ENCODE data around the gene TMEM81.

The TMEM81 gene

DNA sequence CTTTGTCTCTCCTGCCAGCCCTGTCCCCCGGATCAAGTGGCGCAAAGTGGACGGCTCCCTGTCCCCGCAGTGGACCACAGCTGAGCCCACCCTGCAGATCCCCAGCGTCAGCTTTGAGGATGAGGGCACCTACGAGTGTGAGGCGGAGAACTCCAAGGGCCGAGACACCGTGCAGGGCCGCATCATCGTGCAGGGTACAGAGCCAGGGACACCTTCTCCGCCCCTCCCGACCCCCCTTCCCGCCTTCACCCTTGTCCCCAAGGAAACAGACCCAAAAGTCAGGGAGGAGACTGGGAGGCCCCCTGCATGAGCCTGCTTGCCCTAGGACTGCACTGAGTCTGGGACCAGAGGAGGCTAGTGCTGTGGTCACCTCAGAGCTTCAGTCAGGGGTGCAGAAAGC, 23.0 kb downstream of the TMEM81 start:
- TF ChIP-seq, protein P1, sequence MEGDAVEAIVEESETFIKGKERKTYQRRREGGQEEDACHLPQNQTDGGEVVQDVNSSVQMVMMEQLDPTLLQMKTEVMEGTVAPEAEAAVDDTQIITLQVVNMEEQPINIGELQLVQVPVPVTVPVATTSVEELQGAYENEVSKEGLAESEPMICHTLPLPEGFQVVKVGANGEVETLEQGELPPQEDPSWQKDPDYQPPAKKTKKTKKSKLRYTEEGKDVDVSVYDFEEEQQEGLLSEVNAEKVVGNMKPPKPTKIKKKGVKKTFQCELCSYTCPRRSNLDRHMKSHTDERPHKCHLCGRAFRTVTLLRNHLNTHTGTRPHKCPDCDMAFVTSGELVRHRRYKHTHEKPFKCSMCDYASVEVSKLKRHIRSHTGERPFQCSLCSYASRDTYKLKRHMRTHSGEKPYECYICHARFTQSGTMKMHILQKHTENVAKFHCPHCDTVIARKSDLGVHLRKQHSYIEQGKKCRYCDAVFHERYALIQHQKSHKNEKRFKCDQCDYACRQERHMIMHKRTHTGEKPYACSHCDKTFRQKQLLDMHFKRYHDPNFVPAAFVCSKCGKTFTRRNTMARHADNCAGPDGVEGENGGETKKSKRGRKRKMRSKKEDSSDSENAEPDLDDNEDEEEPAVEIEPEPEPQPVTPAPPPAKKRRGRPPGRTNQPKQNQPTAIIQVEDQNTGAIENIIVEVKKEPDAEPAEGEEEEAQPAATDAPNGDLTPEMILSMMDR (conservative IDR thresholded peaks at IDR 0.05), result no peak
- no peak for TF ChIP-seq ZFX (IDR thresholded peaks at IDR 0.05)
- no peak overlapping the region for H3K27ac ChIP-seq

DNA sequence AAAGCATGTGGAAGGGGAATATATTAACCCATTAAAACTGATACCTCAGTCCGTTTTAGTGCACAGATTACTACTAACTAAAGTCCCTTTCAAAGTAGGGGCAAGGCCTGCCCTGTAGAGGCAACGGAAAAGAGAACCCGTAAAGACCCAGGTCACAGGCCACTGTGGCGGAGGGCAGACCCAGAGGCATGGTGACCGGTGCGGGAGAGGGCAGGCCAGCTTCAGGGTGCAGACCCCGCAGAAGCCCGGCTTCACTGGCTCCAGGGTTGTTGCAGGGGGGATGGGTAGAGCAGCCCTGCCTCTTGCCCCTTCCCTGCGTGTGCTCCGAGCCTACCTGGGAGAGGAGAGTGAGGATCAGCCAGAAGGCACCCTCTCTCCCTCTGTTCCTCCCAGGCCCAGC, 23.5 kb downstream of the TMEM81 start:
- no peak overlapping the region for H3K27ac ChIP-seq
- TF ChIP-seq, protein P1 (conservative IDR thresholded peaks at IDR 0.05), result no peak

DNA sequence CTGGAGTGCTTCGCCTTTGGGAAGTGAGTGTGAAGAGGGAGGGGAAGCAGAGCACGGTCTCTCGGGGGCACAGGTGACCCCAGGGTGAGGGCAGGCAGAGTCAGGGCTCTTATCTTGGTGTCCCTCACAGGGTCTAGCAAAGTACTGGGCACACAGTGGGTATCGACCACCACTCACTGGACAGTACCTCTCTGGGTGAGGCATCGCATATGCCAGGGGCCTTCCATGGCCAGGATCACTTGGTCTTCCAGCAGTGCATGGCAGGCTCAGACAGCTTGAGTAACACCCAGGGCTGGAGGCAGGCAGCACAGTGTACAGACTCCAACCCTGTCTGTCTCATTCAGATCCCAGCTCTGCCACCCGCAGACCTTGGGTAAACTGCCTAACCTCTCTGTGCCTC, 24.6 kb downstream of the TMEM81 start:
- no peak overlapping the region for H3K27ac ChIP-seq
- TF ChIP-seq ZFX (IDR thresholded peaks at IDR 0.05), result no peak
- TF ChIP-seq, protein P1 (conservative IDR thresholded peaks at IDR 0.05), result no peak

DNA sequence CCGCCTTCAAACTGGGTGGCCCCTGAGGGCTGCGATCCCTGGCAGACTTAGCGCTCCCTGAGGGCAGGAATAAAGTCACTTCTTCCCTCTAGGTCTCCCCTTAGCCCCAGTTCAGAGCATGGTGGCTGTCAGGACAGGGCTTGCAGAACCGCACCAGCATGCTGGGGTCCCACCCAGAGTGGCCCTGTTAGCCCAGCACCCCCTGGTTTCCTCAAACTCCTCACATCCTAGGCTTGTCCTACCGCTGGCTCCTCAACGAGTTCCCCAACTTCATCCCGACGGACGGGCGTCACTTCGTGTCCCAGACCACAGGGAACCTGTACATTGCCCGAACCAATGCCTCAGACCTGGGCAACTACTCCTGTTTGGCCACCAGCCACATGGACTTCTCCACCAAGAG, 25.4 kb downstream of the TMEM81 start:
- no peak for TF ChIP-seq ZFX (IDR thresholded peaks at IDR 0.05)
- TF ChIP-seq, protein P1 (conservative IDR thresholded peaks at IDR 0.05), result no peak

DNA sequence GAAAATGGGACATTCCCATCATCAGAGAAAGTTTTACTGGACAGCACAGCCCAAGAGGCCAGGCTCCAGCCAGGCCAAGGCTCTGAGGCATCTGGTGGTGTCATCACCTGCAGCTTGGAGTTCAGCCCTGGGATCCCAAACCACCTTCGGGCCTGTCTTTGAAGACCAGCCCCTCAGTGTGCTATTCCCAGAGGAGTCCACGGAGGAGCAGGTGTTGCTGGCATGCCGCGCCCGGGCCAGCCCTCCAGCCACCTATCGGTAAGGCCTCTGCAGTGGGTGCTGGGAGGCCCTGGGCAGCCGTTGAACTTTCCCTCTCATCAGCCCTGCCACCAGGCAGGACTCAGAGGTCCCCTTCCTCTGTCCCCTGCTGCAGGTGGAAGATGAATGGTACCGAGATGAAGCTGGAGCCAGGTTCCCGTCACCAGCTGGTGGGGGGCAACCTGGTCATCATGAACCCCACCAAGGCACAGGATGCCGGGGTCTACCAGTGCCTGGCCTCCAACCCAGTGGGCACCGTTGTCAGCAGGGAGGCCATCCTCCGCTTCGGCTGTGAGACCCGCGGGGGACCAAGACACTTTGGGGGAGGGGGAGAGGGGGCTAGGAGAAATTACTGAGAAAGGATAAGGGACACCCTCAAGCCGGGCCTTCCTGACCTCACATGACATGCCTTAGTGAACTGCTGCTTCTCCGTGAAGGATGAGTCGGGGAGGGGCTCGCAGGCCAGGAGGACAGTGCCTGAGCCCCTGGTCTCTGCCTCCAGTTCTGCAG, 26.3 kb downstream of the TMEM81 start:
- no peak for TF ChIP-seq ZFX (IDR thresholded peaks at IDR 0.05)
- TF ChIP-seq, protein P1 (conservative IDR thresholded peaks at IDR 0.05), result no peak
- no peak overlapping the region for H3K27ac ChIP-seq

More for the DNA sequence above, 25.4 kb downstream of the TMEM81 start:
- no peak overlapping the region for H3K27ac ChIP-seq

DNA sequence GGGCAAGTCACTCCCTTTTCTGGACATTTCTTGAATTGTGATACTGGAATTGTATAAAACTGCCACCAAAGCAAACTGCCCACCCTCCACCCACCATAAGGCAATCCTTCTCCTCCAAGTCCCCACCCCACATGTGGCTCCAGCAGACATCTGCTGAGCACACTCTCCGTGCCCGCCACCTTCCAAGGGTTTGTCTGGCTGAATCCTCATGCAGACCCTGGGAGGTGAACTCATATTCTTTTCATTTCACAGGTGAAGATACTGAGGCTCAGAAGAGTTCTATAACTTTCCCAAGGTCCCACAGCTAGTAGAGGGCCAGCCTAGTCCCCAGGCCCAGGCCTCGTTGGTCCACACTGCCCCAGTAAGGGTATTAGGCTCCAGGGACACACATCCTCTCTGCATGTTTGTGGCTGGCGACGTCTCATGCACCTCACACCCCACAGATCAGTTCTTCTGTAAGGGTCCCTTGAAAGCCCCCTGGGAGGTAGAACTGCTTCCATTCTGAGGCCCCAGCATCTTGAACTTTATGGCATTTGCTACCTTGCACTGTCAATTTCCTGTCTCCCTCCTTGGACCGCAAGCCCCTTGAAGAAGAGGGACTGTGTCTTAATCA, 27.2 kb downstream of the TMEM81 start:
- TF ChIP-seq ZFX (IDR thresholded peaks at IDR 0.05), result no peak
- TF ChIP-seq, protein P1 (conservative IDR thresholded peaks at IDR 0.05), result no peak
- no peak overlapping the region for H3K27ac ChIP-seq

DNA sequence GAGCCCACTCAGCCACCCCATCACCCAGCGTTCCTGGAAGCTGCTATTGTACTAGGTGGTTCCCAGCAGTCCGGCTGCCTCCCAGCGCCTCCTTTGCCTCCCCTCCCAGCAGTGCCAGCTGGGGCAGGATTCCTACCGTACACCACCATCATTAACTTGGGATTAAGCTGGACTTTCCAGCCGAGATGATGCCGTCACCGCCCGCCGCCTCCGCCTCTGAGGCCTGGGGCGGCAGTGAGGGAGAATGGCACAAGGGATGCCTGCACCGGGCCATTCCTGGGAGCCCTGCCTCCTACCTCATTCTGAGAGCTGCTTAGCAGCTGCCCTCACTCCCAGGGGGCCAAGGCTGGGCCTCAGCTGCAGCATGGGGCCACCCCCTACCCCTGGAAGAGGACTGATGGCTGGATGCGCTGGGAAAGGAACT, 28.1 kb downstream of the TMEM81 start:
- TF ChIP-seq ZFX (IDR thresholded peaks at IDR 0.05), result no peak
- TF ChIP-seq, protein P1 (conservative IDR thresholded peaks at IDR 0.05), result no peak
- no peak overlapping the region for H3K27ac ChIP-seq
